Glutamatergic neuron (in vitro differentiated cells): ENCODE results near the gene FZD10. TPM values are rescaled to one million over a fixed set of nuclear protein-coding genes. Genes with fewer than 3 reads are reported as not detected.
A peak's percentile ranks its signal among the peaks of the same experiment; 100 is the strongest.

Source experiments
- DNase-seq: peaks from one replicate; pipeline ENCODE4 v3.0.0; 2022
- H3K27ac Mint-ChIP-seq: one replicate; pipeline ENCODE4 v1.8.0; 2020; ENCODE audit warnings: mild to moderate bottlenecking, mixed read lengths, inconsistent platforms; ENCODE audit not compliant: unreplicated experiment
- H3K27me3 Mint-ChIP-seq: one replicate; pipeline ENCODE4 v1.8.0; 2020; ENCODE audit warnings: mild to moderate bottlenecking, moderate library complexity, mixed read lengths, inconsistent platforms; ENCODE audit not compliant: unreplicated experiment
- H3K36me3 Mint-ChIP-seq: one replicate; pipeline ENCODE4 v1.8.0; 2020; ENCODE audit warnings: mild to moderate bottlenecking, mixed read lengths, inconsistent platforms; ENCODE audit not compliant: unreplicated experiment
- H3K4me1 Mint-ChIP-seq: one replicate; pipeline ENCODE4 v1.8.0; 2020; ENCODE audit warnings: mild to moderate bottlenecking, low read depth, mixed read lengths, inconsistent platforms; ENCODE audit not compliant: unreplicated experiment
- H3K4me3 Mint-ChIP-seq: one replicate; pipeline ENCODE4 v1.8.0; 2020; ENCODE audit warnings: mild to moderate bottlenecking, mixed read lengths, inconsistent platforms; ENCODE audit not compliant: unreplicated experiment
- H3K9me3 Mint-ChIP-seq: one replicate; pipeline ENCODE4 v1.8.0; 2020; ENCODE audit warnings: mild to moderate bottlenecking, moderate library complexity, mixed read lengths, inconsistent platforms; ENCODE audit not compliant: unreplicated experiment
- total RNA-seq: library from RNA; stranded (reverse); fragmentation: NEBNext Ultra II Directional; extraction: Animal tissue kit (Norgen Biotek cat#: 25700); gene quantifications from one replicate; pipeline ENCODE4 v1.2.1, GENCODE V29; 2021; ENCODE audit not compliant: unreplicated experiment
- TF ChIP-seq, protein P1 (sequence below): fragments of 200-600 bp; sonication (generic); IDR thresholded peaks from one replicate; pipeline ENCODE4 v1.5.0; 2021; ENCODE audit not compliant: partially characterized antibody, unreplicated experiment

Gene FZD10
- total RNA-seq, 1 donor from 2014 or later, result not detected

DNA sequence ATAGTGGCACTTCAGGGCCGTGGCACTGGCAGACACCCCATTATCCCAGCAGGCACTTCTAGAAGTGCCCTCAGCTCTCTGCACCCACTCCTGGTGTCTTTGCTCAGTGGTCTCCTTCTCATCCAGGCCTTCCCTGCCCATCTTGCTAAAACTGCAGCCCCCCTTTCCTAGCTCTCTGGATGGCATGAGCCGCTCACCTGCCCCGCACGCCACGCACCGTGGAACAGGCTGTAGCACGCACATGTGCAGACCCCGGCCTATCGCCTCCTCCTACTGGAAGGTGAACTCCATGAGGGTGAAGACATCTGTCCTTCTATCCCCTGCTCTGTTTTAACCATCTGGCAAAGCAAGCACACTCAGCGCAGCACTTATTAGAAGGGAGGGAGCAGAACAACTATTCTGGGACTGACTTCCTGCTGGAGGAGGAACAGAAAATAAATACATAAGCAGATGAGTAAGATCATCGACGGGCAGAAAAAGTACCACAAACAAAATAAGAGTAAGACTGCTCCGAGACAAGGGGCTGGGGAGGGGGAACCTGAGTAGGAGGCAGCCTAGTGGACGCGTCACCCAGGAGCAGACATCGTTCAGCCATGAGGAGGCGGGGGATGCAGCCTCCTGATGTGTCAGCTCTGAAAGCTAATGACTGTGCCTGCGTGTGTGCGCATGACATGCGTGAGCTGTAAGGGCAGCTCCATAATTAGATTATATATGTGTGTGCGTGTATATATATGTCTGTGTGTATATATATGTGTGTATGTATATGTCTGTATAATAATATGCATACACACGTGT, 7.8 kb upstream of the FZD10 start:
- Mint-ChIP-seq H3K4me1 (peaks cover 3% of the 10 kb centered on the region), H3K36me3 (peaks cover 5% of the 10 kb centered on the region), H3K4me3 (no peak overlapping the region), H3K27ac (peak overlapping the region; percentile 28), H3K27me3 (peaks cover 3% of the 10 kb centered on the region), H3K9me3 (peaks cover 3% of the 10 kb centered on the region)
- no peak for DNase-seq
- TF ChIP-seq, protein P1, sequence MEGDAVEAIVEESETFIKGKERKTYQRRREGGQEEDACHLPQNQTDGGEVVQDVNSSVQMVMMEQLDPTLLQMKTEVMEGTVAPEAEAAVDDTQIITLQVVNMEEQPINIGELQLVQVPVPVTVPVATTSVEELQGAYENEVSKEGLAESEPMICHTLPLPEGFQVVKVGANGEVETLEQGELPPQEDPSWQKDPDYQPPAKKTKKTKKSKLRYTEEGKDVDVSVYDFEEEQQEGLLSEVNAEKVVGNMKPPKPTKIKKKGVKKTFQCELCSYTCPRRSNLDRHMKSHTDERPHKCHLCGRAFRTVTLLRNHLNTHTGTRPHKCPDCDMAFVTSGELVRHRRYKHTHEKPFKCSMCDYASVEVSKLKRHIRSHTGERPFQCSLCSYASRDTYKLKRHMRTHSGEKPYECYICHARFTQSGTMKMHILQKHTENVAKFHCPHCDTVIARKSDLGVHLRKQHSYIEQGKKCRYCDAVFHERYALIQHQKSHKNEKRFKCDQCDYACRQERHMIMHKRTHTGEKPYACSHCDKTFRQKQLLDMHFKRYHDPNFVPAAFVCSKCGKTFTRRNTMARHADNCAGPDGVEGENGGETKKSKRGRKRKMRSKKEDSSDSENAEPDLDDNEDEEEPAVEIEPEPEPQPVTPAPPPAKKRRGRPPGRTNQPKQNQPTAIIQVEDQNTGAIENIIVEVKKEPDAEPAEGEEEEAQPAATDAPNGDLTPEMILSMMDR, result no peak

DNA sequence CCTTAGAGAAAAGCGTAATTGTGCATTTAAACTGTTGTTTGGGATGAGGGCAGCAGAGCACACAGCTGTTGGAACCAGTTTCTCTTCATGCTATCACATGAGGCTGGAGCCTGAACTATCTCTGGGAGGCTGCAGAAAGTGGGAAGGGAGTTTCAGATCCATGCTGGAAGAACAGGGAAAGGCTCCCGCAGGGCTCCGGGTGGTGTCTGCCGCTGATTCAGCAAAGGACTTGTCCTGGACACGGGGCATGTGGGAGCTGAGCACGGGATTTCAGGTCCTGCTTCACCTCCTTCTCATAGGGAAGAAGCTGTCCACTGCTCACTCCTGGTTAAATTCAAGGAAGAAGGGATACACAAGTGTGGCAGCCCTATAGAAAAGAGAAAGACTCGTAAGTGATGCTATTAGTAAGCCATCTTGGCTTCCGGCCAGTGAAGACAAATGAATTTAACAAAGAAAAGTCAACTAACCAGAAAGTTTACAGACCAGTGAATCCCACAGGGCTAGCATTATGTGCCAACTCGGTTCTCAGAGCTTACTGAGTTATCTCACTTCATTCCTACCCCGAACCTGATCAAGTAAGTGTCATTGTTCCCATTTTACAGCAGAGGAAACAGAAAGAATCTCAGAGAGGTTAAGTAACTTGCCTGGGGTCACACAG, 6.7 kb upstream of the FZD10 start:
- no peak overlapping the region for H3K27ac Mint-ChIP-seq
- TF ChIP-seq, protein P1, result no peak
- peaks cover 6% of the 10 kb centered on the region for H3K27me3 Mint-ChIP-seq
- H3K9me3 Mint-ChIP-seq, result peaks cover 3% of the 10 kb centered on the region
- no peak overlapping the region for H3K4me3 Mint-ChIP-seq
- H3K36me3 Mint-ChIP-seq, result peaks cover 5% of the 10 kb centered on the region
- no peak for DNase-seq
- H3K4me1 Mint-ChIP-seq, result peaks cover 3% of the 10 kb centered on the region

DNA sequence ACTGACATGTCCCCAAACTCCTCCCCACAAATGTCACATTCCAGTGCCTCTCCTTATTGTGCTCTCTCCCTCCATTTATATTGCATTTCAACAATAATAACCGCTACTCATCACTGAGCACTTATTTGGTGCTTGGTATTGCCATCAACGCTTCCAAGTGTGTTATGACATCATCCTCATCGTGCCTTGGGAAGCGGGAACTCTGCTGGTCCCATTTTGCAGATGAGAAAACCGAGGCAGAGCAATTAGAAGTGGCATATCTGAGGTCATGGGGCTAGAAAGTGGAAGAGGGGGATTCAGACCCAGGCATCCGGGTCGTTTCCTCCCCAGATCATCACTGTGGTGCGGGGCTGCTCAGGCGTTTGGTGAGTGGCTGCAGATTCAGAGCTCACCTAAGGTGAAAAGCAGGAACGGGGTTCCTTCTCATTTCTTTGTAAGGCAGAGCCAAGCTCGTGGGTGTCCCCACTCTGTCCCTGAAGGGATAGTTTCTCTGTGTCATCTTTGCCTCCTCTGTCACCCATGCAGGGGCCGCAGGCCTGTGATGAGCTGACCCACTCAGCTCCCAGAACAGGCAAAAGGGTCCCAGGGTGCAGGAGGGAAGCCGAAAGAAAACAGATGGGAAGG, 5.5 kb upstream of the FZD10 start:
- TF ChIP-seq, protein P1, result no peak
- no peaks in the 10 kb centered on the region for H3K9me3 Mint-ChIP-seq
- no peak for DNase-seq
- peaks cover 5% of the 10 kb centered on the region for H3K36me3 Mint-ChIP-seq
- peaks cover 6% of the 10 kb centered on the region for H3K27me3 Mint-ChIP-seq
- peaks cover 3% of the 10 kb centered on the region for H3K4me1 Mint-ChIP-seq
- H3K27ac Mint-ChIP-seq, result no peak overlapping the region
- no peak overlapping the region for H3K4me3 Mint-ChIP-seq

DNA sequence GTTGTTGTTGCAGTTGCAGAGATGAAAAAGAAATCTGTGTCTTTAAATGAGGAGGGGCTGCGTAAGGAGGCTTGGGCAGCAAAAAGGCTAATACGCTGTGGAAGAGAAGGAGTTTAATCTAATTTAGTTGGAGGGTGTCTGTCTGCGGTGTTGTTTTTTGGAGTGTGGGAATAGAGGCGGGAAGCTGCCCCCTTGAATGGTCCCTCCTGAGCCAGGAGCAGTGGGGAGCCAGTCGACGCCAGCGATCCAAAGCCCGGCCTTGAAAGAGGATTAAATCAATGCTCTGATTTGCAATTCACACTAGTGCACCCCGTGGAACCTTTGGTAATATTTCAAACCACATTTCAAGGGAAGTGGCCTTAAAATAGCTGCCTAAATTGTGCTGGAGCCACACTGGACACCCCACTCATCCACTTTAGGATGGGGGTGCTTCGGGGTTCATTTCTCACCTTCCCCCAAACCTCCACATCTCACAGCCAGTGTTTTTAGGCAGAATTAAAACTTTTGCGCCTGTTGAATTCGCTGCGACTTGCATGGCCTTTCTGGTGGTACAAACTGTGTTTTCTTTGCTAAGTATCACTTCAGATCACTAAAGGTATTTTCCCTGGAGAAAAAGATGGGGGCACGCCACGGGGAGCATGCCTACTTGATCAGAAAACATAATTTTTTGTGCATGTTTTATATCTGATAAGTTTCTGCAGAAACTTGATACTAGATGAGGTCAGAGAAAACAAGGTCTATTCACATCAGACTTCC, 4.1 kb upstream of the FZD10 start:
- TF ChIP-seq, protein P1, result no peak
- Mint-ChIP-seq H3K4me1 (peaks cover 3% of the 10 kb centered on the region), H3K9me3 (peaks cover 1% of the 10 kb centered on the region), H3K27me3 (peaks cover 8% of the 10 kb centered on the region), H3K36me3 (no peaks in the 10 kb centered on the region), H3K27ac (no peak overlapping the region), H3K4me3 (no peak overlapping the region)
- DNase-seq, result no peak
